ENCODE results near the gene ARFRP1.

Gene ARFRP1

GRCh38 chr20:63695424-63696305 is 12.1 kb downstream of the ARFRP1 start:
- H4K8ac ChIP-seq (ENCODE audit: low read depth, low read length), result no peak overlapping the region
- H3K9ac ChIP-seq (ENCODE audit: low read length), result no peak overlapping the region
- H3K4ac ChIP-seq (ENCODE audit: low read depth, low read length), result no peak overlapping the region
- H4K12ac ChIP-seq (ENCODE audit: low read depth, low read length), result no peak overlapping the region
- no peaks in the 10 kb centered on the region for H3K79me1 ChIP-seq (ENCODE audit: low read length)
- H3K23ac ChIP-seq (ENCODE audit: low read length), result no peak overlapping the region
- no peaks in the 10 kb centered on the region for H3K79me2 ChIP-seq (ENCODE audit: control insufficient read depth, insufficient read depth, low read length, poor library complexity)
- no peak overlapping the region for H2BK12ac ChIP-seq (ENCODE audit: low read length)
- no CpG with 5 or more reads among the region's 25 CpGs for WGBS (ENCODE audit: extremely low coverage, insufficient coverage, insufficient read length)
- peaks cover 6 to 11% of the 10 kb centered on the region in 2 experiments for H3K4me1 ChIP-seq (ENCODE audit: control insufficient read depth in 1 of 2, insufficient read depth in 2 of 2, low read length in 2 of 2)
- no peak overlapping the region for H3K27ac ChIP-seq (ENCODE audit: low read depth, low read length)
- no peak overlapping the region for H2AFZ ChIP-seq (ENCODE audit: insufficient read depth, low read length, poor library complexity)
- no peak overlapping the region for H3K4me2 ChIP-seq (ENCODE audit: low read length)
- H3K27me3 ChIP-seq (ENCODE audit: insufficient read depth, low read length), result no peaks in the 10 kb centered on the region
- H2AK5ac ChIP-seq (ENCODE audit: low read length), result no peak overlapping the region
- H2BK120ac ChIP-seq (ENCODE audit: insufficient read depth, low read length, poor library complexity), result no peak overlapping the region
- no peak overlapping the region for H2BK5ac ChIP-seq (ENCODE audit: low read depth, low read length, poor library complexity)
- H3K9me3 ChIP-seq (ENCODE audit: insufficient read depth, low read depth, low read length), result peaks cover 3% of the 10 kb centered on the region
- no peak overlapping the region for H3K18ac ChIP-seq (ENCODE audit: low read length)
- H3K4me3 ChIP-seq (ENCODE audit: low read depth, low read length), result no peak overlapping the region
- no peak overlapping the region for H3K14ac ChIP-seq (ENCODE audit: low read length)
- no peak overlapping the region for H4K91ac ChIP-seq (ENCODE audit: low read depth, low read length)
- no peak for DNase-seq
- peaks cover 2 to 6% of the 10 kb centered on the region in 2 experiments for H3K36me3 ChIP-seq (ENCODE audit: control insufficient read depth in 1 of 2, insufficient read depth in 2 of 2, low read length in 2 of 2)

- no peak overlapping the region for H2AK5ac ChIP-seq (ENCODE audit: low read length)
- H3K27ac ChIP-seq (ENCODE audit: low read depth, low read length), result no peak overlapping the region
- no peaks in the 10 kb centered on the region for H3K79me1 ChIP-seq (ENCODE audit: low read length)
- no peak for DNase-seq
- H2AFZ ChIP-seq (ENCODE audit: insufficient read depth, low read length, poor library complexity), result no peak overlapping the region
- H4K8ac ChIP-seq (ENCODE audit: low read depth, low read length), result no peak overlapping the region
- H3K36me3 ChIP-seq (ENCODE audit: control insufficient read depth in 1 of 2, insufficient read depth in 2 of 2, low read length in 2 of 2), result peaks cover 0 to 5% of the 10 kb centered on the region in 2 experiments
- H3K4ac ChIP-seq (ENCODE audit: low read depth, low read length), result no peak overlapping the region
- H2BK120ac ChIP-seq (ENCODE audit: insufficient read depth, low read length, poor library complexity), result no peak overlapping the region
- H3K23ac ChIP-seq (ENCODE audit: low read length), result no peak overlapping the region
- no peak overlapping the region for H2BK12ac ChIP-seq (ENCODE audit: low read length)
- H3K79me2 ChIP-seq (ENCODE audit: control insufficient read depth, insufficient read depth, low read length, poor library complexity), result no peaks in the 10 kb centered on the region
- no peak overlapping the region for H3K4me2 ChIP-seq (ENCODE audit: low read length)
- WGBS (ENCODE audit: extremely low coverage, insufficient coverage, insufficient read length), result no CpG with 5 or more reads among the region's 37 CpGs
- no peak overlapping the region for H4K91ac ChIP-seq (ENCODE audit: low read depth, low read length)
- no peak overlapping the region for H2BK5ac ChIP-seq (ENCODE audit: low read depth, low read length, poor library complexity)
- H4K12ac ChIP-seq (ENCODE audit: low read depth, low read length), result no peak overlapping the region
- no peak overlapping the region for H3K4me3 ChIP-seq (ENCODE audit: low read depth, low read length)
- H3K9me3 ChIP-seq (ENCODE audit: insufficient read depth, low read depth, low read length), result peaks cover 3% of the 10 kb centered on the region
- H3K18ac ChIP-seq (ENCODE audit: low read length), result no peak overlapping the region
- H3K9ac ChIP-seq (ENCODE audit: low read length), result no peak overlapping the region
- H3K14ac ChIP-seq (ENCODE audit: low read length), result no peak overlapping the region
- H3K27me3 ChIP-seq (ENCODE audit: insufficient read depth, low read length), result no peaks in the 10 kb centered on the region
- peaks cover 5 to 11% of the 10 kb centered on the region in 2 experiments for H3K4me1 ChIP-seq (ENCODE audit: control insufficient read depth in 1 of 2, insufficient read depth in 2 of 2, low read length in 2 of 2)
Observed at GRCh38 chr20:63694584-63695423, 13.0 kb downstream of the ARFRP1 start.

DNA sequence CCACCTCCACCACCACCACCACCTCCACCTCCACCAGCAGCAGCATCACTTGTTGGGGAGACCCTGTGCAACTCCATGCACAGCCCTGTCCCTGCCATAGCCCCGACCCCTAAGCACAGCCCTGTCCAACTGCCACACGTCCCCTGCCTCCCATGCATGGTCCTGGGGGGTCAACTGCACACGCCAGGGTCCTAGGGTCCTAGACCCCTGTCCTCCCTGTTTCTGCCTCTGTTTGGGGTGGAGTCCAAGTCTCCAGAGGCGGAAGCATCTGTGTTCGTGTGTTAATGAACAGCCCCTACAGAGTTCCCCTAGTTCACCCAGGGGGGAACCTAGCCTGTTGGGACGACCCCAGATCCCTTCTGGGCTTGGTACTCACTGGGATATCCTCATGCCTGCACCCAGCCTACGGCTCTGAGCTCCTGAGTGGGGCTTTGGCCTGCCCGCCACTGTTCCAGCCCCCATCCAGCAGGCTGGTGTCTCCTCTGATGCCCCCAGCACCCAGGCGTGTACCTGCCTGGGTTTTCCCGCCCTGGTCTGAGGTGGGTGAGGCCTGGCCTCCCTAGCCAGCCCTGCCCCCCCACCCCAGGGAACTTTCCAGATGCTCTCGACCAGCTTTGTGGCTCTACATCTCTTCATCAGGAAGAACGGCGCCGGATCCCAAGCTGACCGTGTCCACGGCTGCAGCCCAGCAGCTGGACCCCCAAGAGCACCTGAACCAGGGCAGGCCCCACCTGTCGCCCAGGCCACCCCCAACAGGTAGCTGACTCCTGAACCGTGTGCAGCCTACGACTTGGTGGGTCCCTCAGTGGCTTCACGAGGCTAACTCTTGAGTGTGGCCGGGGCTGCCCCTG is 13.8 kb downstream of the ARFRP1 start:
- H3K4me1 ChIP-seq (ENCODE audit: control insufficient read depth in 1 of 2, insufficient read depth in 2 of 2, low read length in 2 of 2), result peaks cover 0 to 6% of the 10 kb centered on the region in 2 experiments

More for the DNA sequence above, 13.8 kb downstream of the ARFRP1 start:
- no CpG with 5 or more reads among the region's 21 CpGs for WGBS (ENCODE audit: extremely low coverage, insufficient coverage, insufficient read length)
- Histone ChIP-seq H2AFZ (ENCODE audit: insufficient read depth, low read length, poor library complexity) (no peak overlapping the region), H3K27me3 (ENCODE audit: insufficient read depth, low read length) (no peaks in the 10 kb centered on the region), H3K4ac (ENCODE audit: low read depth, low read length) (no peak overlapping the region), H3K27ac (ENCODE audit: low read depth, low read length) (no peak overlapping the region), H3K4me3 (ENCODE audit: low read depth, low read length) (no peak overlapping the region), H3K18ac (ENCODE audit: low read length) (no peak overlapping the region), H3K79me1 (ENCODE audit: low read length) (no peaks in the 10 kb centered on the region), H3K4me2 (ENCODE audit: low read length) (no peak overlapping the region), H3K23ac (ENCODE audit: low read length) (no peak overlapping the region), H2BK12ac (ENCODE audit: low read length) (no peak overlapping the region), H3K9ac (ENCODE audit: low read length) (no peak overlapping the region), H2AK5ac (ENCODE audit: low read length) (no peak overlapping the region), H3K79me2 (ENCODE audit: control insufficient read depth, insufficient read depth, low read length, poor library complexity) (no peaks in the 10 kb centered on the region), H3K9me3 (ENCODE audit: insufficient read depth, low read depth, low read length) (peaks cover 3% of the 10 kb centered on the region), H4K12ac (ENCODE audit: low read depth, low read length) (no peak overlapping the region), H4K91ac (ENCODE audit: low read depth, low read length) (no peak overlapping the region), H2BK5ac (ENCODE audit: low read depth, low read length, poor library complexity) (no peak overlapping the region), H3K36me3 (ENCODE audit: control insufficient read depth in 1 of 2, insufficient read depth in 2 of 2, low read length in 2 of 2) (peaks cover 0 to 3% of the 10 kb centered on the region in 2 experiments), H3K14ac (ENCODE audit: low read length) (no peak overlapping the region), H2BK120ac (ENCODE audit: insufficient read depth, low read length, poor library complexity) (no peak overlapping the region), H4K8ac (ENCODE audit: low read depth, low read length) (no peak overlapping the region)
- DNase-seq, result no peak
